ENCODE data around the gene PEAR1.

- TF ChIP-seq CTCF (IDR thresholded peaks at IDR 0.05) (peak; percentile 48 to 65 (median 49)), POLR2A (IDR thresholded peaks at IDR 0.05) (no peak), EP300 (IDR thresholded peaks at IDR 0.05) (no peak)
Observed at GRCh38 chr1:156889802-156890580, 3.5 kb upstream of the PEAR1 start.

All from ovary (tissue), 3 donors.